K562 (cell line): ENCODE measurements around the gene POU2F3. TPM values are rescaled to one million over a fixed set of nuclear protein-coding genes. Genes with fewer than 3 reads are reported as not detected.

Source experiments
- BCOR ChIP-seq: fragments of 450-650 bp; IDR thresholded peaks from 2 replicates; pipeline ENCODE4 v1.6.1; 2016
- CTBP1 ChIP-seq: fragments of 450-650 bp; IDR thresholded peaks from 2 replicates; pipeline ENCODE4 v1.6.1; 2016; ENCODE audit warnings: borderline replicate concordance
- DNMT1 ChIP-seq: fragments of 450-650 bp; IDR thresholded peaks from 2 replicates; pipeline ENCODE4 v1.6.1; 2016; ENCODE audit warnings: antibody characterized with exemption, mild to moderate bottlenecking
- GATA2 ChIP-seq: sonication (generic); formaldehyde crosslinking; IDR thresholded peaks from 2 replicates; pipeline ENCODE4 v1.4.0; 2020; ENCODE audit warnings: mild to moderate bottlenecking, missing genetic modification reagents
- GTF2B ChIP-seq: IDR thresholded peaks from 2 replicates; pipeline ENCODE4 v1.6.1; 2011; ENCODE audit not compliant: insufficient read length; ENCODE audit errors: extremely low read depth
- GTF2E2 ChIP-seq: fragments of 200-800 bp; sonication (Bioruptor generic); IDR thresholded peaks from 2 replicates; pipeline ENCODE4 v1.6.1; 2016; ENCODE audit warnings: missing genetic modification characterization, missing compliant biosample characterization
- HDAC1 ChIP-seq, 2 experiments: fragments of 450-650 bp; IDR thresholded peaks; 2 replicates each; pipeline ENCODE4 v1.6.1; 2016 to 2017; ENCODE audit warnings: inconsistent platforms in 1 of 2, mild to moderate bottlenecking in 1 of 2, moderate library complexity in 1 of 2
- MYBL2 ChIP-seq, 2 experiments: fragments of 450-650 bp in 1 of 2; sonication (generic) in 1 of 2; formaldehyde crosslinking in 1 of 2; IDR thresholded peaks; 2 replicates each; pipeline versions ENCODE4 v1.6.1 to v1.8.1; 2017 to 2022; ENCODE audit warnings: borderline replicate concordance in 1 of 2, inconsistent platforms in 1 of 2, low read depth in 1 of 2, mild to moderate bottlenecking in 1 of 2, missing genetic modification reagents in 1 of 2, moderate library complexity in 1 of 2
- PHB ChIP-seq: fragments of 250-450 bp; sonication (Bioruptor Pico); IDR thresholded peaks from 2 replicates; pipeline ENCODE4 v1.5.0; 2021
- RBM17 ChIP-seq: fragments of 200-400 bp; formaldehyde crosslinking; IDR thresholded peaks from 2 replicates; pipeline ENCODE4 v1.6.1; 2017; ENCODE audit warnings: low read depth, mild to moderate bottlenecking, low read length, borderline replicate concordance
- RUNX1 ChIP-seq: sonication (generic); IDR thresholded peaks from 2 replicates; pipeline ENCODE4 v1.6.1; 2016; ENCODE audit warnings: antibody characterized with exemption, low read depth
- THRA ChIP-seq: fragments of 450-650 bp; IDR thresholded peaks from 2 replicates; pipeline ENCODE4 v1.6.1; 2017; ENCODE audit warnings: mild to moderate bottlenecking, moderate library complexity
- TRIM25 ChIP-seq: fragments of 450-650 bp; IDR thresholded peaks from 2 replicates; pipeline ENCODE4 v1.7.0; 2016; ENCODE audit warnings: borderline replicate concordance
- TRIM28 ChIP-seq: fragments of 450-650 bp; IDR thresholded peaks from 2 replicates; pipeline ENCODE4 v1.6.1; 2017
- TSHZ1 ChIP-seq: fragments of 250-450 bp; sonication (Bioruptor Pico); IDR thresholded peaks from 2 replicates; pipeline ENCODE4 v1.4.0; 2020; ENCODE audit warnings: mild to moderate bottlenecking, moderate library complexity
- ZNF124 ChIP-seq: sonication (generic); formaldehyde crosslinking; IDR thresholded peaks from 2 replicates; pipeline ENCODE4 v1.8.1; 2022; ENCODE audit warnings: missing genetic modification reagents
- ZNF212 ChIP-seq: fragments of 450-650 bp; formaldehyde crosslinking; IDR thresholded peaks from 2 replicates; pipeline ENCODE4 v1.4.0; 2020; ENCODE audit warnings: mild to moderate bottlenecking
- ZNF431 ChIP-seq: sonication (generic); formaldehyde crosslinking; IDR thresholded peaks from 2 replicates; pipeline ENCODE4 v1.8.0; 2022; ENCODE audit warnings: mild to moderate bottlenecking, missing genetic modification reagents
- ZNF699 ChIP-seq: fragments of 250-450 bp; sonication (Bioruptor Pico); IDR thresholded peaks from 2 replicates; pipeline ENCODE4 v1.8.0; 2021; ENCODE audit warnings: mild to moderate bottlenecking, moderate library complexity; ENCODE audit not compliant: insufficient replicate concordance
- polyA plus RNA-seq, 8 experiments: library from polyadenylated mRNA; depleted of rRNA in 4 of 8; stranded (reverse) in 5 of 8; unstranded in 3 of 8; fragments of >200 nt; fragmentation: Nextera tagmentation in 2 of 8; fragmentation: Illumina TruSeq in 1 of 8; extraction: Ambion mirVana in 2 of 8; extraction: Trizol in 1 of 8; gene quantifications; 2 replicates each; pipeline versions ENCODE4 v1.2.1 to v1.2.3, GENCODE V29; 2011 to 2014; ENCODE audit warnings: inconsistent platforms in 1 of 8, missing spikeins in 1 of 8
- total RNA-seq, 7 experiments: library from RNA; depleted of rRNA in 6 of 7; stranded (reverse); fragments of >200 nt in 6 of 7; fragmentation: Illumina TruSeq in 2 of 7; extraction: Trizol in 2 of 7; gene quantifications; 2 replicates each; pipeline versions ENCODE4 v1.2.1 to v1.2.3, GENCODE V29; 2011 to 2021; ENCODE audit warnings: low replicate concordance in 1 of 7
- TF ChIP-seq, protein P1 (sequence below), 2 experiments: fragments of 450-650 bp; IDR thresholded peaks; 2 replicates each; pipeline ENCODE4 v1.6.1; 2016

POU2F3 gene
- total and polyA plus RNA-seq, 9 of the 15 experiments (the other 6 are each of a cell fraction or from before 2014, with no cell fraction given) = not detected

GRCh38 chr11:120344302-120345004, 104.5 kb downstream of the POU2F3 start (continued):
- TF ChIP-seq TRIM28 (no peak), HDAC1 (IDR thresholded peaks at IDR 0.05) (peak in 1 of 2 experiments; percentile 66; a peak in 2 of 4 replicates), BCOR (0 out of 2 replicates have a peak, but pooled peaks have one; percentile 21), THRA (no peak), CTBP1 (peak; percentile 69), RUNX1 (peak; percentile 99), ZNF431 (CRISPR knock-in tag) (no peak), GATA2 (CRISPR knock-in tag) (peak; percentile 62), ZNF699 (no peak), GTF2B (no peak), ZNF124 (no peak), RBM17 (no peak), MYBL2 (IDR thresholded peaks at IDR 0.05; ENCODE audit: low read depth) (no peak), MYBL2 (CRISPR knock-in tag; IDR thresholded peaks at IDR 0.05; ENCODE audit: borderline replicate concordance) (no peak), DNMT1 (no peak), ZNF212 (CRISPR knock-in tag) (no peak), GTF2E2 (no peak), PHB (CRISPR knock-in tag) (no peak), TRIM25 (no peak), TSHZ1 (CRISPR knock-in tag) (no peak)
- TF ChIP-seq, protein P1, sequence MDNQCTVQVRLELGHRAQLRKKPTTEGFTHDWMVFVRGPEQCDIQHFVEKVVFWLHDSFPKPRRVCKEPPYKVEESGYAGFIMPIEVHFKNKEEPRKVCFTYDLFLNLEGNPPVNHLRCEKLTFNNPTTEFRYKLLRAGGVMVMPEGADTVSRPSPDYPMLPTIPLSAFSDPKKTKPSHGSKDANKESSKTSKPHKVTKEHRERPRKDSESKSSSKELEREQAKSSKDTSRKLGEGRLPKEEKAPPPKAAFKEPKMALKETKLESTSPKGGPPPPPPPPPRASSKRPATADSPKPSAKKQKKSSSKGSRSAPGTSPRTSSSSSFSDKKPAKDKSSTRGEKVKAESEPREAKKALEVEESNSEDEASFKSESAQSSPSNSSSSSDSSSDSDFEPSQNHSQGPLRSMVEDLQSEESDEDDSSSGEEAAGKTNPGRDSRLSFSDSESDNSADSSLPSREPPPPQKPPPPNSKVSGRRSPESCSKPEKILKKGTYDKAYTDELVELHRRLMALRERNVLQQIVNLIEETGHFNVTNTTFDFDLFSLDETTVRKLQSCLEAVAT (IDR thresholded peaks at IDR 0.05) = peak in 1 of 2 experiments; percentile 97; a peak in 2 of 4 replicates
